ENCODE measurements around the gene FBXW5.

The FBXW5 gene

DNA sequence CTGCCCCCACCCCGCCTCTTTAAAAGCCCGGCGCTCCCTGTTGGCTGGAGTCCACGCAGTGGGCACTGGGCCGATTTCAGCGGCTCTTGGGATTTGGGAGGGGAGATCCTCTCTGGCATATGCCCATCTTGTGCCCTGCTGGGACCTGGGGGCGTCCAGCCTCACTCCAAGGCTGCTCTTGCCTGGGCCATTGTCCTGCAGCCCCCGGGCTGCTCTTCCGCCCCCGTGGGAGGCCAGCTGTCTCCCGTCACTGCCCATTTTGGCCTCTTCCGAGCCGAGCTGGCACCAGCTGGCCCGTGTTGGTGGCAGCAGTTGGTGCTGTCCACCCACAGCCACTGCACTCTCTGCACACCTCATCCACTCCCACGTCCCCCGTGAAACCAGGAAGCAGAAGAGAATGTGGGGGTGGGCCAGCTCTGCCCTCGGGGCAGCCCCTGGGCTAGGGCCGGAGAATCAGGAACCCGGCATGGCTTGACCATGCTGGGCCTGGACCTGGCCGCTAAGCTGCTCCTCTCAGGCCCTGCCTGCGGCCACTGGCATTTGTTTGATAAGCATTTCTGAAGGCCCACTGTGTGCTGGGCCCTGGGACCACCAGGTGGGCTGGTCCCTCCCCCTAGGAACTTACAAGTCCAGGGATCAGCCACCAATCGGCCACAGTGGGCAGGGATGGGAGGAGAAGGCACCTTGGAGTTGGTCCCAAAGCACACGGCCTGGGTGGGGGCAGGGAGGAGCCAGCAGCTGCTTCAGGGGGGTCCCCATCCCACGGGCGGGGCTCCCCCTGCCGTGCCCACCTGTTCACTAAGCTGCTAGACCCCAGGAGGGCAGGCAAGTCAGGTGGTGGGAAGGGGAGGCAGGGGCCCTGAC lies 2.7 kb upstream of the FBXW5 start:
- no peak for DNase-seq

DNA sequence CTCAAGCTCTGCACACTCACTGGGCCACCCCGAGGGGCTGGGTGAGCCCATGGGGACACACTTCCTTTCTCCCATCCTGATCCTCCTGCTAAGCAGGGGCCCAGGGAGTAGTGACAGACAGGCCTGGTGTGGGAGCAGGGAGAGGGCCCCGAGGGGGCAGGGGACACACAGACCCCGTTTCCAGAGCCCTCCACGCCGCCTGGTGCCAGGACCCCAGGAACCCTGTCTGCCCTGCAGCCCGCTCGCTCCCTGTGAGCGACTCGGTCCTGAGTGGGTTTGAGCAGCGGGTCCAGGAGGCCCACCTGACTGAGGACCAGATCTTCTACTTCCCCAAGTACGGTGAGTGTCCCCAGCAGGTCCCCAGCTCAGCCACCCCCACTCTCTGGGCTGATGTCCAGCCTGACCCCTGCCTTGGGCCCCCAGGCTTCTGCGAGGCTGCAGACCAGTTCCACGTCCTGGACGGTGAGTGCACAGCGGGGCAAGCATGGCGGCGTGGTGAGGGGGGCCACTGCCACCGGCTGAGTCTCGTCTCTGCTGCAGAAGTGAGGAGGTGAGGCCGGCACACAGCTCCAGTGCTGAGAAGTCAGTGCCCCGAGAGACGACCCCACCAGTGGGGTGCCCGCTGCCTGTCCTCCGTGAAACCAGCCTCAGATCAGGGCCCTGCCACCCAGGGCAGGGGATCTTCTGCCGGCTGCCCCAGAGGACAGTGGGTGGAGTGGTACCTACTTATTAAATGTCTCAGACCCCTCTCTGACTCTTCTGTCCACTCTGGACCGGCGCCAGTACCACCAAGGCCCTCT lies 1.9 kb upstream of the FBXW5 start:
- DNase-seq, result no peak

GRCh38 chr9:136945333-136946227 lies 1.0 kb upstream of the FBXW5 start:
- DNase-seq, result no peak

- no peak for DNase-seq
Measured at GRCh38 chr9:136944212-136944518, 373 bp downstream of the FBXW5 start.

DNA sequence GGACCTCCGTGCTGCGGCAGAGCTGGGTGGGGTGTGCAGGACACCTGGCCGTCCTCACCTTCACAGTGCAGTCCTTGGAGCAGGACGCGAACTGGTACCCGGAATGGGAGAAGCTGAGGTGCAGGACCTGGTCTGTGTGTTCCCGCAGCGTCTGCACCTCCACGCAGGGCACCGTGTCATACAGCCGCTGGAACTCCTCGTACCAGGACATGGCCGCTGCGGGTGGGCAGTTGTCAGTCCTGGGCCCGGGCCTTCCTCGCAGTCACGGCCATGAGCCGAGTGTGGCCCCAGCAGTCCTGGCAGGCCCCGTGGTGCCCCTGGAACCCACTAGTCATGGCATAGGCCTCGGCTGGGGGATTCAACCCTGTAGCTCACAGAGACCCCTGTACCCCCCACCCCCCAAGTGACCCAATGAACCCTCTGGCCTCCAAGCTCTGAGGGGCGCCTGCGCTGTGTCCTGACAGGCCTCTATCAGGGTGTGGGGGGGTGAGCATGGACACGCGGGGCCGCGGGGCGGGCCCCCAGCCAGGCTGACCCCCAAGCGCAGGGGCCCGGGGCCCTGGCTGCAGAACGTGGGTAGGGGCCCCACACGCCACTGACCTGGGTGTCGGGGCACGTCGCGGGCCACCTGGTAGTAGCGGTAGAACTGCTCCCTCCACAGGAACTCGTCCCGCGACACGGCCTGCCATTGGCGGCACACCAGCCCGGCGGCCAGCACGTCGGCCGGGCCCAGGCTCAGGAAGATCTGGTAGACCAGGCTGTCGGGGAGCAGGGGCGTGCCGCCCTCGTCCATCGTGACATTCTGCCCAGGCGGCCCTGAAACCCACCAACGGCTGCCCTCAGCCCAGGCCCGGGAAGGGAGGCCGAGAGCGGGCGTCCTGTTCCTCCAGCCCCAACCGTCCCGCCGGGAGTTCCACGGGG lies 987 bp downstream of the FBXW5 start:
- DNase-seq, result no peak

DNA sequence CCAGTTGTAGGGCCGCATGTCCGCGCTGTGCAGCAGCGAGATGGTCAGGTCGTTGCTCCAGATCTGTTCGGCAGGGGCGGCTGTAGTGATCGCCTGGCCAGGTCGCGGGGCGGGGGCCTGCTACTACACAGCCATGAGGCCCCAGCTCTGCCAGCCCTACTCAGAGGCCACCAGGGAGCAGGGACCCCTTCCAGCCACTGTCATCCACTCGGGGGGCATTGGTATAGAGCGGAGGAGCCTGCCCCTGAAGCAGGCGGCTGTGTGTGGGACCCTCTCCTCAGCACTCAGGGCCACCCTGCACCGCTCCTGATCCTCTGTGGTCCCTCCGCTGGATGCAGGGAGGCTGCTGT lies 1.7 kb downstream of the FBXW5 start:
- no peak for DNase-seq

GRCh38 chr9:136942112-136942880 lies 2.2 kb downstream of the FBXW5 start:
- DNase-seq, result no peak

DNA sequence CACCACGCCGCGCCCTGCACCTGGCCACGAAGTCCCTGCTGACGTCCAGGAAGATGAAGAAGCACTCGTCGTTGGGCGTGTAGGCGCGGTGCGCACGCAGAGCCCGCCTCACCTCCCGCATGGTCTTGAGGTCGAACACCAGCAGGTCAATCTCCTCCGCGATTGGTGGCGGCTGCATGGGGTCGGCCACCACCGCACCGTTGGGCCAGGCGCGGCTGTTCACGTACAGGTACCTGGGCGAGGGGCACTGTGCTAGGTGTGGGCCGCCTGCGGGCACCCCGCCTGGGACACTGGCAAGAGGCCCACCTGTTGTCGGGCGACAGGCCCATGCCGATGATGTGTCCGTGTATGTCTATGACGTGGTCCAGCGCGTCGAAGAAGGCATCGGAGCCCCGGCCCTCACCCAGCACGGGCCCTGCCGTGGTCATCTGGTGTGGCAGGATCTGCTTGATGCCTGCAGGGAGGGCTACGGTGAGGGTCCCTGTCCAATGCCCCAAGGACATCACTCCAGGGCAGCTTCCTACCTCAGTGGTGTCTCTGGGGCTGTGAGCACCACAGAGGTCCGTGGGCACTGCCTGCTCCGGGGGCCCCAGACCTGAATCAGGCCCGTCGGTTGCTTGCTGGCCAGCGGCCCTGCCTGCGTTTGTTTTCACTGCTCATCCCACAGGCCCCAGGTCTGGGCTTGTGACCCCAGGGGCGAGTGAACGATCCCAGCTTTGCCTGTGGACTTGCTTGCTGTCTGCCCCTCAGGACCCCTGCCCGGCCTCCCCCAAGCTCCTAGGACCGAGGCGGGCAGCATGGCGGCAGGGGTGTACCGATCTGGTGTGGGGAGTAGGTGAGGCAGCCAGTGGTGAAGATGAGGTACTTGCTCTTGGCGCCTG lies 3.1 kb downstream of the FBXW5 start:
- no peak for DNase-seq

GRCh38 chr9:136940526-136941230 lies 3.9 kb downstream of the FBXW5 start:
- DNase-seq, result no peak

DNA sequence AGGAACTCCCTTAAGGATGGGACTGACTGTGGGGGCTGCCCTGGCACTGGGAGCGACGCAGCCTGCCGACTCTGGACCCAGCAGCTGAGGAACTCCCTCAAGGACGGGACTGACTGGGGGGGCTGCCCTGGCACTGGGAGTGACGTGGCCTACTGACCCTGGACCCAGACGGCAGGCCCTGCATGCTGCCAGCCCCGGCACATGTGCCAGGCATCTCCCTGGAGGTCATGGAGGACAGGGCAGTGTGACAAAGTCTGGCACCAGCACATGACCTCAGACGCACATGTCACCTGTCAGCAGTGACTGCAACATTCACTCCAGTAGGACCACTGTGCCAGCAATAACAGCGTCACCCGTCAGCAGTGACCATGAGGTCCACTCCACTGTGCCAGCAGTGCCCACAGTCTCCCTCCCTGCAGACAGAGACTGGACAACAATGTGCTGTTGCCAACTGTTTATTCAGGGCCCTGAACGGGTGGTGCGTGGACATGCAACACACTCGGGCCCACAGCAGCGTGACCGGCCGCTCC lies 4.5 kb downstream of the FBXW5 start:
- no peak for DNase-seq

DNA sequence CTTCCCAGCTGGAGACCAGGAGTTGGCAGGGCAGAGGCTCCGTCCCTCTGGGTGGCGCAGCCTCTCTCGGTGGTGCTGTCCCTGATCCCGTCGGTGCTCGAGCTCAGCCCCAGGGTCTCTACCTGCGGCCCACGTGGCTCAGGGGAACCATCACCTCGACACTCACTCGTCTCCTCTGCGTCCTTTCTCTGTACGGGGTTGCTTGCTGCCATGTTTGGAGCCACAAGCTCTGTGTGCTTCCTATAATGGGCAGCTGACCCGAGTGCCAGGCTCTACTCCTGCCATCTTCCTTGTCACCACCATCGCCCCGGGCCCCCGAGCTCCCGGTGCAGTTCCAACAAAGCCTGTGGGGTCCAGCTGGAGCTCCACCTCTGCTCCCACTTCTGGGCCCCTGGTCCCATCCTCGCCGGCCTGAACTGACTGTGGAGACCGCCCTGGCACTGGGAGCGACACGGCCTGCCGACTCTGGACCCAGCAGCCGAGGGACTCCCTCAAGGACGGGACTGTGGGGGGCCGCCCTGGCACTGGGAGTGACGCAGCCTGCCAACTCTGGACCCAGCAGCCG lies 5.0 kb downstream of the FBXW5 start:
- no peak for DNase-seq

GRCh38 chr9:136937186-136938001 lies 7.1 kb downstream of the FBXW5 start:
- DNase-seq, result no peak

GRCh38 chr9:136936645-136937170 lies 7.8 kb downstream of the FBXW5 start:
- DNase-seq, result no peak

GRCh38 chr9:136935651-136936050 lies 8.9 kb downstream of the FBXW5 start:
- DNase-seq, result no peak

- no peak for DNase-seq
Measured at GRCh38 chr9:136934277-136934676, 10.3 kb downstream of the FBXW5 start.

DNA sequence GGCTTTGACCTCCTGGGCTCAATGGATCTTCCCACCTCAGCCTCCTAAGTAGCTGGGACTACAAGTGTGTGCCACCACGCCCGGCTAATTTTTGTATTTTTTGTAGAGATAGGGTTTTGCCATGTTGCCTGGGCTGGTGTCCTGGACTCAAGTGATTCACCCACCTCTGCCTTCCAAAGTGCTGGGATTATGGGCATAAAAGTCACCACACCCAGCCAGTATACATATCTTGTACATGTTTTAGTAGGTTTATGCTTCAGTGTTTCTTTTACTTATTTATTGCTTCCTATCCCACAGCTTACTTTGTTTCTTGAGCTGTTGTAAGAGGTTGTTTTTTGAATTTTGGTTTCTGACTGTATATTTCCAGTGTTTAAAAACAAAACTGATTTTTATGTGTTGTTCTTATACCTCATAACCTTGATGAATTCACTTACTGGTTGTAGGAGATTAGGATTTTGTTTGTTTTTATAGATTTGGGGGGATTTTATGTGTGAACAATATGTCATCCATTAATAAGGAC lies 12.9 kb downstream of the FBXW5 start:
- no peak for DNase-seq

DNA sequence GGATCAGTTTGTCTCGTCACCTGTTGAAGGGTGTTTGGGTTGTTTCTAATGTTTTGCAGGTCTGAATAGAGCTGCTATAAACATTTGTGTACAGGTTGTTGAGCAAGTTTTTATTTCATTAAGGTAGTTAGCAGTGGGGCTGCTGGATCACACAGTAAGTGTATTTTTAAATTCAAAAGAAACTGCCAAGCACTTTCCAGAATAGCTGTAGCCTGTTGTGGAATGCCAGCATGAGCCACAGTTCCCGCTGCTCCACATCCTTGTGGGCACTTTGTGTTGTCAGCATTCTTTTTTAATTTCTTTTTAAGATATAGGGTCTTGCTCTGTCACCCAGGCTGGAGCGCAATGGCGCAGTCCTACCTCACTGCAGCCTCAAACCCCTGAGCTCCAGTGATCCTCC lies 14.5 kb downstream of the FBXW5 start:
- DNase-seq, result no peak

- no peak for DNase-seq
Measured at GRCh38 chr9:136928591-136928990, 15.9 kb downstream of the FBXW5 start.
